Lower leg skin (tissue), 4 donors: ENCODE data around the gene OST4. TPM values are rescaled to one million over a fixed set of nuclear protein-coding genes. Genes with fewer than 3 reads are reported as not detected.

ENCODE experiments used
- DNase-seq, 2 donors: peaks; one replicate each; pipeline ENCODE4 v3.0.0-alpha.2; 2019; ENCODE audit warnings: low spot score in 2 of 2
- H3K4me3 ChIP-seq: fragments of 200-600 bp; sonication (generic); 2 replicates; pipeline ENCODE4 v1.5.1; 2017; ENCODE audit warnings: mild to moderate bottlenecking, low read depth; ENCODE audit not compliant: poor library complexity, severe bottlenecking
- POLR2A ChIP-seq, 2 donors: fragments of 450-650 bp; IDR thresholded peaks; one replicate each; pipeline ENCODE4 v1.6.1; 2016 to 2017; ENCODE audit warnings: antibody characterized with exemption in 2 of 2, mild to moderate bottlenecking in 1 of 2, moderate library complexity in 1 of 2
- WGBS, 2 donors: methylation state at CpG; one replicate each; pipeline ENCODE4 v1.1.5; 2018; 5-methylcytosine and 5-hydroxymethylcytosine counted together
- intact Hi-C: fragments of 100-400 bp; cut with DNase I; formaldehyde crosslinking; loops from one replicate; pipeline ENCODE4 v1.15.0; 2023; ENCODE audit warnings: low total_unique reads
- total RNA-seq, 4 donors: library from RNA; depleted of rRNA; stranded (reverse); fragments of >200 nt; gene quantifications; one replicate each; pipeline ENCODE4 v1.1.0, GENCODE V29; 2016
- TF ChIP-seq, protein P1 (sequence below), 3 donors: fragments of 450-650 bp; IDR thresholded peaks; one replicate each; pipeline ENCODE4 v1.5.1; 2016; ENCODE audit warnings: antibody characterized with exemption in 3 of 3, mild to moderate bottlenecking in 3 of 3, moderate library complexity in 2 of 3

Gene OST4
- total RNA-seq, 4 donors from 2014 or later, result 144 to 236 (median 195) TPM

DNA sequence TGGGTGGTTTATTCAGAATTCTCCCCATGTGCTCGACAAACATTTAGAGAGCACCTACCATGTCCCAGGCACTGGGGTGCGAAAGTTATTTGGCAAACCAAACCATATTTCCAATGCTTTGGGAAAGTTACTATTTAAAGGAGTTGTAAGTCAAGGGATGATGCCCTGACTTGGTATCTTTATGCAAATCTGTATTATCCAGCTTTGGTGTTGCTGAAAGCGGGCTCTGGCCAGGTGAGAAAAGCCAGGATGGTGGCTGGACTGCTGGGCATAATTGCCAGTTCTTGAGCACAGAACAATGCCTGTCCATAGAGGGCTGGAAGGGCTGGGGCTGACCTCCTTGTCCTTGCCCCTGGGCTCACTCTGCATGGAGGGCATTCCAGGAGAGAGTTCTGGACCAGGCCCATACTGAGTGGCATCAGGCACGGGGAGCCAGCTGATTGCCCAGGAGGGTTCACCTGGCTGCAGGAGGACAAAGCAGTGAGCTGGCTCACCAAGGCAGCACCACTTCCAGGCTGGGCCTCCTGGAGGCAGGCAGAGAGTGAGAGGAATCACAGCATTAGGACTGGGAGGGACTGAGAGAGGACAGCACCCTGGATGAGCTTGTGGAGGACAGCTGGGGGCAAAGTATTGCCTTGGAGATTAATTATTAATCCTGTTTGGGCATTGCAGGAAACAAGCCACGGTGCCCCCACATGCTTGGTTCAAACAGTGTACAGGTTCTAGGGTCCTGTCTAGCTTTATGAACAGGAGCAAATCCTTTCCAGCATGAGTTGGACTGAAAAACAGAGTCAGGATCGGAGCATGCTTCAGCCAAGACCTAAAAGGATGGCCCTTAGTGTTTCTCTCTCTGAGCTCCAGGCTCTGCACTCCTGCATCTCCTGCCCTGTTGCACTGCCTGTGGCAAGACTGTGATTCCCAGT is 22.2 kb upstream of the OST4 start:
- no peak for DNase-seq
- H3K4me3 ChIP-seq, result no peak overlapping the region
- intact Hi-C loops, result no loop called here
- no peak for TF ChIP-seq POLR2A (IDR thresholded peaks at IDR 0.05)
- TF ChIP-seq, protein P1, sequence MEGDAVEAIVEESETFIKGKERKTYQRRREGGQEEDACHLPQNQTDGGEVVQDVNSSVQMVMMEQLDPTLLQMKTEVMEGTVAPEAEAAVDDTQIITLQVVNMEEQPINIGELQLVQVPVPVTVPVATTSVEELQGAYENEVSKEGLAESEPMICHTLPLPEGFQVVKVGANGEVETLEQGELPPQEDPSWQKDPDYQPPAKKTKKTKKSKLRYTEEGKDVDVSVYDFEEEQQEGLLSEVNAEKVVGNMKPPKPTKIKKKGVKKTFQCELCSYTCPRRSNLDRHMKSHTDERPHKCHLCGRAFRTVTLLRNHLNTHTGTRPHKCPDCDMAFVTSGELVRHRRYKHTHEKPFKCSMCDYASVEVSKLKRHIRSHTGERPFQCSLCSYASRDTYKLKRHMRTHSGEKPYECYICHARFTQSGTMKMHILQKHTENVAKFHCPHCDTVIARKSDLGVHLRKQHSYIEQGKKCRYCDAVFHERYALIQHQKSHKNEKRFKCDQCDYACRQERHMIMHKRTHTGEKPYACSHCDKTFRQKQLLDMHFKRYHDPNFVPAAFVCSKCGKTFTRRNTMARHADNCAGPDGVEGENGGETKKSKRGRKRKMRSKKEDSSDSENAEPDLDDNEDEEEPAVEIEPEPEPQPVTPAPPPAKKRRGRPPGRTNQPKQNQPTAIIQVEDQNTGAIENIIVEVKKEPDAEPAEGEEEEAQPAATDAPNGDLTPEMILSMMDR (IDR thresholded peaks at IDR 0.05), result no peak
- whole genome bisulfite sequencing, 2 donors, result 86 to 88% methylated on average over 6 of the region's 6 CpGs

DNA sequence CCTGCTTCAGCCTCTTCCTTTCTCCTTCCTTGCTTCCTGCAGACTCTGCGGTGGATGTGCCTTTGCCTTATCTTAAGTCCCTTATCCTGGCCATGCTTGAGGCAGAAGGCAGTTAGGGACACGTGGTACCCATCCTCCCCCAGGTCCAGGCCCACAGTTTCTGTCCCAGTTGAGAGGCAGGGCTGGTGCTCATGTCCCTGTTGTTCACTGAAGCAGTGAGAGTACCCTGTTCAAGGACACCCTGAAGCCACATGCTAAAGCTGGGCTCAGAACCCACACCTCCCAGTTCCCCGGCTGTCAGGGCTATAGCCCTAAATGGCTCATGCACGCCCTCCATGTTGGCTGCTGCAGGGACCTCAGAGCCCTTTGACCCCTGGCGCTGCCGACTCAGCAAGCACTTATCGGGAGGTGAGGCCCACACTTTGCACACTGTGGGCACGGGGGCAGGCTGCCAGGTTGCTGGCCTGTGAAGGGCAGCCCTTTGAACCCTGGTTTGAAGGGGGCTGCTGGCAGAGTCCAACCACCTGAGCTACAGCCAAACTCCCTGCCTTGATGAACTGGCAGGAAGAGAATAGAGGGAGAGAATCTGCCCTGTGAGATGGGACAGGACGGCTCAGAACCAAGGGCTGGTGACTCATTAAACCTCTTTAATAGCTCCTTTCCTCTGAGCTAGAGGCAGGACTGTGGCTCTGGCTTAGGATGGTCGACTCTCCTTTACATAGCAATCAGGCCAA is 21.4 kb upstream of the OST4 start:
- DNase-seq, result no peak
- WGBS, 2 donors, result 86 to 87% methylated on average over 9 to 10 of the region's 10 CpGs
- TF ChIP-seq, protein P1 (IDR thresholded peaks at IDR 0.05), result no peak
- TF ChIP-seq POLR2A (IDR thresholded peaks at IDR 0.05), result no peak
- no peak overlapping the region for H3K4me3 ChIP-seq
- intact Hi-C loops, result no loop called here

DNA sequence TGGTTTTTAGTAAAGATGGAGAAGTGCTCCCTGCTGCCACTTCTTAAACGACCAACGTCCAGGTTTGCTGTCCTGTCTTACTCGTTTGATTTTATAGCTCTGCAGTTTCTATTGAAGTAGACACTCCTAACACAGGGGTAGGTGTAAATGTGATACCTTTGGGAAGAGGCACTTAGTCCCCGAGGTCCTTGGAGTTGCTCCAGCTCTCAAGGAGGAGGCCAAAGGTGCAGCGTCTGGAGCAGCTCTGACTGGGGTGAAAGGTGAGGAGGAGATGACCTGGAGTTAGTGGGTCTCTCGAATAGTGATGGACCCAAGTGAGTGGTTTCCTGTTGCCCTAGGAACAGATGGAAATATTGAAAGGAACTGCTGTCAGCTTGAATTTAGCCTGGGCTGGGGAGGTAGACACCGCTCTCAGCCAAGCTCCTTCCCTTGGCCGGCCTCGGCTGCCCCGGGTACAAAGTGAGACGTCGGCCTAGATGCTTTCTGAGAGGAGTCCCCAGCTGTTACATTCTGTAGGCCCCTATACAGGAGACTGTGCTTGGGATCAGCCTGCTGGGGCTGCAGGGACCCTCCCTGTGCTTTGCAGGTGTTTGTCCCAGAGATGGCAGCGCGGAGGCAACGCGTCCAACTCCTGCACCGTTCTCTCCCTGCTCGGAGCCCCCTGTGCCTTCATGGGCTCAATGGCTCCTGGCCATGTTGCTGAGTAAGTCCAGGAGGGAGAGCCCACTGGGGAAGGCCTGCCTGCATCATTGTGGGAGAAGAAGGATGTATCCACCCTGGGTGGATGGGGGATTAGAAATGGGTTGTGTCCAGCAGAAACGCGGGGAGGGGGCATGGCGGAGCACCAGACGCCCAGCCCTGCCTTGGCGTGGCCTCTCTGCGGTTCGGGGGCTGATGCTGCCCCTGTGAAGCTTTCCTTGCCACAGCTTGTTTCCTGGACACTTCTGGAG is 20.6 kb upstream of the OST4 start:
- intact Hi-C loops, result no loop called here
- 77 to 82% methylated on average over 25 of the region's 25 CpGs for WGBS, 2 donors
- TF ChIP-seq, protein P1 (IDR thresholded peaks at IDR 0.05), result no peak
- TF ChIP-seq POLR2A (IDR thresholded peaks at IDR 0.05), result no peak

DNA sequence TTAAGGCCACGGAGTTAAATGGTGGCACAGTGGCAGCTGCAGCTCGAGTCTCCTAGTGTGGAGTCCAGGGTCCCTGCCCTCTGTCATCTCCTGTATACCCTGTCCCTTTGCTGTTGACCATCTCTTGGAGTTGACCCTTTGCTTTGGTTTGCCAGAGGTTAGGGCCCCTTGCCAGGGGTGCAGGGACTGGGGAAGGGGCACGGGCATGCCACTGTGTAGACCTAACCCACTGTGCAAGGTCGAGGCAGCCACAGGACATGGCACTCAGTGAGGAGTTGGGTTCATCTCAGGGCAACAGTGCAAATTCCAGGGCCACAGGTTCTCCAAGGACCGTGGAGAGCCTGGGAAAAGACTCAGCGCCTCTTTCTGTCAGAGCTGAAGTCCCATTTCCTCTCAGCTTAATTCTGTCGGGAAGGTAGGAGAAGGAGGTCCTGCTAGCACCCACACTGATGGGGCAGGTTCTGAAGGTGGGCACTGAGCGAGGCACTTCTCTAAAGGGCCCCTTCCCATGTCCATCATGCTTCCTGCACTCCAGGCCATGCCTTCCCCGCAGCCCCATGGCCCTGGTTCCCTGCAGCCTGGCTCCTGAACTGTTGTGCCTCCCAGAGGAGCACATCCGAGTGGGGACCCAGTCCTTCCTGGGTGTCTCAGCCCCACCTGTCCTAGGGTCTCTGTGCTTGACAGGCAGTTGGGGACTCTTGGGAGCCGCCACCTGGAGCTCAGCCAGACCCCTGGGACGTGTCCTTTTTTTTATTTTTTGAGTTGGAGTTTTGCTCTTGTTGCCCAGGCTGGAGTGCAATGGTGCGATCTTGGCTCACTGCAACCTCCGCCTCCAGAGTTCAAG is 17.9 kb upstream of the OST4 start:
- intact Hi-C loops, result no loop called here
- DNase-seq, result no peak
- TF ChIP-seq, protein P1 (IDR thresholded peaks at IDR 0.05), result no peak
- TF ChIP-seq POLR2A (IDR thresholded peaks at IDR 0.05), result no peak
- no peak overlapping the region for H3K4me3 ChIP-seq
- 88 to 90% methylated on average over 13 to 14 of the region's 14 CpGs for WGBS, 2 donors

More for the DNA sequence above, 20.6 kb upstream of the OST4 start:
- H3K4me3 ChIP-seq, result no peak overlapping the region
- DNase-seq, result no peak
